Measurements from ENCODE around the gene TFPI. TPM values are rescaled to one million over a fixed set of nuclear protein-coding genes. Genes with fewer than 3 reads are reported as not detected.
"Not testable (repeated sequence)": the region's sequence is repeated elsewhere in the genome, so short reads cannot be mapped to it uniquely, and the experiment has no call there.

The TFPI gene
- total RNA-seq, 2 donors from 2014 or later: 8.8 to 23.4 TPM

DNA sequence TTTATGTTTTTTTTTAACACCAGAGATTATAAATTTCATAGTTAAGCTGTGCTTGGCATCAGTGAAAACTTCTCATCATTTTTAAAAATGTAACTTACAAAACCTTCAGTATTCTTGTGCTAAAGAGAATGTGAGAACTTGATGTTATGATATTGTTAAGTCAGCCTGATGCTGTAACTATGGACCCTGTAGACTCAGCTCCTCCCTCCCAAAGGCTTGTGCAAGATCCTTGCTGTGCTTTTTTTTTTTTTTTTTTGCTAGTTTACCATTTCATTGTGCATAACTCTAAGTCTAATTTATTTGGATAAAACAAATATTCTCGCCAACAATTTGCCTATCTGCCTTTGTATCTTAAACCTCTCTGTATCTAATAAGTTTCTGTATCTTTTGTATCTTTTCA, 12.9 kb upstream of the TFPI start:
- TF ChIP-seq, protein P1, sequence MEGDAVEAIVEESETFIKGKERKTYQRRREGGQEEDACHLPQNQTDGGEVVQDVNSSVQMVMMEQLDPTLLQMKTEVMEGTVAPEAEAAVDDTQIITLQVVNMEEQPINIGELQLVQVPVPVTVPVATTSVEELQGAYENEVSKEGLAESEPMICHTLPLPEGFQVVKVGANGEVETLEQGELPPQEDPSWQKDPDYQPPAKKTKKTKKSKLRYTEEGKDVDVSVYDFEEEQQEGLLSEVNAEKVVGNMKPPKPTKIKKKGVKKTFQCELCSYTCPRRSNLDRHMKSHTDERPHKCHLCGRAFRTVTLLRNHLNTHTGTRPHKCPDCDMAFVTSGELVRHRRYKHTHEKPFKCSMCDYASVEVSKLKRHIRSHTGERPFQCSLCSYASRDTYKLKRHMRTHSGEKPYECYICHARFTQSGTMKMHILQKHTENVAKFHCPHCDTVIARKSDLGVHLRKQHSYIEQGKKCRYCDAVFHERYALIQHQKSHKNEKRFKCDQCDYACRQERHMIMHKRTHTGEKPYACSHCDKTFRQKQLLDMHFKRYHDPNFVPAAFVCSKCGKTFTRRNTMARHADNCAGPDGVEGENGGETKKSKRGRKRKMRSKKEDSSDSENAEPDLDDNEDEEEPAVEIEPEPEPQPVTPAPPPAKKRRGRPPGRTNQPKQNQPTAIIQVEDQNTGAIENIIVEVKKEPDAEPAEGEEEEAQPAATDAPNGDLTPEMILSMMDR (IDR thresholded peaks at IDR 0.05): no peak
- Histone ChIP-seq H3K36me3 (no peaks in the 10 kb centered on the region), H3K9me3 (no peaks in the 10 kb centered on the region), H3K4me1 (no peaks in the 10 kb centered on the region), H3K9ac (ENCODE audit: low read depth in 2 of 2, low read length in 2 of 2) (no peak overlapping the region), H3K27ac (no peak overlapping the region), H3K4me3 (no peak overlapping the region), H3K27me3 (no peaks in the 10 kb centered on the region)
- DNase-seq: no peak
- intact Hi-C loops (cut with DNase I): no loop called here

DNA sequence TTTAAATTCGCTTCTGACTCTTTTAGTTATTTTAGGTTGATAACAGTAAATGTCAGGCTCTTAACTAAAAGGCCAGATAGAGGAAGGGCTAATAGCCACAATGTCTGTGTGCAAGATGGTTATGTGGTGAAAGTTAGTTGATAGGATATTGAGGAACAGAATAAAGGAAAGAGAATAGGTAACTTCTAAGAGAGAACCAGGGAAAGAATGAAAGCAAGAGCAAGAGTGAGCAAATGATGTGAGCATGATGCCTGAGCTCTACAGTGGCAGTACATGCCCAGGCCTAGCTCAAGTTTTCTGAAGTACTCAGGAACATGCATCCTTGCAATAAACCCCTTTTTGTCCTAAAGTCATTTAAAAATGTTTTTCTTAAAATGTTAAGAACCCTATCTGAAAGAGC, 12.5 kb upstream of the TFPI start:
- no peak overlapping the region for H3K4me3 ChIP-seq
- TF ChIP-seq, protein P1 (IDR thresholded peaks at IDR 0.05): no peak
- no peaks in the 10 kb centered on the region for H3K4me1 ChIP-seq
- no peak overlapping the region for H3K27ac ChIP-seq
- intact Hi-C loops (cut with DNase I): no loop called here
- H3K9ac ChIP-seq (ENCODE audit: low read depth in 2 of 2, low read length in 2 of 2): no peak overlapping the region
- no peaks in the 10 kb centered on the region for H3K9me3 ChIP-seq
- DNase-seq: no peak
- no peaks in the 10 kb centered on the region for H3K36me3 ChIP-seq
- no peaks in the 10 kb centered on the region for H3K27me3 ChIP-seq

DNA sequence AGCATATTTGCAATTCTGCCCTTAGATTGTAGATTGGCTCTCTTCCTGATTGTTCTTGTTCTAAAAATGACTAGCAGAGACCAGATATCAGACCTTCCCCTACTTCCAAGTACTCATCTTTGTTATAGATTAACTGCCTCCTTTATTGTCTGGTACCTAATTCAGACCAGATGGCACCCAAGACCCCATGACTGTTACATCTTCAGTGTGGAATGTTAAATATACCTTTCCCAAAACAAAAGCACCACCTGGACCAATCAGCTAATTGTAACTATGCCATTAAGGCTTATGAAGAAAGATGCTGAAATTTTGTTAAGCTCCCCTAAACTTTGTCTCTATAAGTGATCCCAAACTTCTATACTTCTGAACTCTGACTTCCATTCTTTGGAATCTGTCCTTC, 12.0 kb upstream of the TFPI start:
- Histone ChIP-seq H3K4me3 (no peak overlapping the region), H3K4me1 (no peaks in the 10 kb centered on the region), H3K9me3 (no peaks in the 10 kb centered on the region), H3K27ac (no peak overlapping the region), H3K9ac (ENCODE audit: low read depth in 2 of 2, low read length in 2 of 2) (no peak overlapping the region), H3K36me3 (no peaks in the 10 kb centered on the region), H3K27me3 (no peaks in the 10 kb centered on the region)
- no peak for DNase-seq
- intact Hi-C loops (cut with DNase I): no loop called here
- TF ChIP-seq, protein P1 (IDR thresholded peaks at IDR 0.05): no peak

DNA sequence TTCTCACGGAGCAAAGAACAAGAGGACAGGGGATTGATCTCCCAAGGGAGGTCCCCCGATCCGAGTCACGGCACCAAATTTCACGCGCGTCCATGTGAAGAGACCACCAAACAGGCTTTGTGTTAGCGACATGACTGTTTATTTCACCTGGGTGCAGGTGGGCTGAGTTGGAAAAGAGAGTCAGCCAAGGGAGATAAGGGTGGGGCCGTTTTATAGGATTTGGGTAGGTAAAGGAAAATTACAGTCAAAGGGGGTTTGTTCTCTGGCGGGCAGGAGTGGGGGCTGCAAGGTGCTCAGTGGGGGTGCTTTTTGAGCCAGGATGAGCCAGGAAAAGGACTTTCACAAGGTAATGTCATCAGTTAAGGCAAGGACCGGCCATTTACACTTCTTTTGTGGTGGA, 11.4 kb upstream of the TFPI start:
- intact Hi-C loops (cut with DNase I); H3K36me3 ChIP-seq; H3K9ac ChIP-seq (ENCODE audit: low read depth in 2 of 2, low read length in 2 of 2); H3K4me1 ChIP-seq; H3K9me3 ChIP-seq; H3K4me3 ChIP-seq; H3K27me3 ChIP-seq; H3K27ac ChIP-seq; DNase-seq: not testable (repeated sequence)

DNA sequence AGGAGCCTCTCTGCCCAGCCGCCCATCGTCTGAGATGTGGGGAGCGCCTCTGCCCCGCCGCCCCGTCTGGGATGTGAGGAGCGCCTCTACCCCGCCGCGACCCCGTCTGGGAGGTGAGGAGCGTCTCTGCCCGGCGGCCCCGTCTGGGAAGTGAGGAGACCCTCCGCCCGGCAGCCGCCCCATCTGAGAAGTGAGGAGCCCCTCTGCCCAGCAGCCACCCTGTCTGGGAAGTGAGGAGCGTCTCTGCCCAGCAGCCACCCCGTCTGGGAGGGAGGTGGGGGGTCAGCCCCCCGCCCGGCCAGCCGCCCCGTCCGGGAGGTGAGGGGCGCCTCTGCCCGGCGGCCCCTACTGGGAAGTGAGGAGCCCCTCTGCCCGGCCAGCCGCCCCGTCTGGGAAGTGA, 2.3 kb upstream of the TFPI start:
- H3K27me3 ChIP-seq; H3K9me3 ChIP-seq; DNase-seq; intact Hi-C loops (cut with DNase I); H3K27ac ChIP-seq; H3K4me3 ChIP-seq; H3K4me1 ChIP-seq; H3K9ac ChIP-seq (ENCODE audit: low read depth in 2 of 2, low read length in 2 of 2); H3K36me3 ChIP-seq: not testable (repeated sequence)

DNA sequence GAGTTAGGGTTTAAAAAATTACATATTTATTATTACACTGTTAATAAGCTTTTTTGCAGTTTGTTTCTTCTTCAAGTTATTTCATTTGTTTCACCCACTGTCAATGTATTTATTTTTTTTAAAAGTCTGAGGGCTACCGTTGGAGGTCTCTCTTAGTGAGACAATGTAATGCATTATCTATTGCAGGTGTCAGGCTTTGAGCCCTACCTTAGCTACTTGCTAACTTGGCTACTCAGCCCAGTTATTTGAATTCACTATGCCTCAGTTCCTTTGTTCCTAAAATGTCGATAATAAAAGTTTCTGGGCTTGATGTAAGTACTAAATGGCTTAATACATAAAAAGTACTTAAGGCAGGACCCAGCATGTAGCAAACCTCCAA, 458 bp upstream of the TFPI start:
- peak overlapping the region; percentile 20 for H3K27ac ChIP-seq
- H3K4me1 ChIP-seq: no peaks in the 10 kb centered on the region
- H3K9me3 ChIP-seq: no peaks in the 10 kb centered on the region
- TF ChIP-seq, protein P1 (IDR thresholded peaks at IDR 0.05): no peak
- no peak overlapping the region for H3K4me3 ChIP-seq
- H3K27me3 ChIP-seq: no peaks in the 10 kb centered on the region
- DNase-seq: no peak
- intact Hi-C loops (cut with DNase I): no loop called here
- no peaks in the 10 kb centered on the region for H3K36me3 ChIP-seq
- no peak overlapping the region for H3K9ac ChIP-seq (ENCODE audit: low read depth in 2 of 2, low read length in 2 of 2)
